Choroid plexus epithelial cell (primary cell): Measurements from ENCODE around the gene MVD.
"Not testable (repeated sequence)": the region's sequence is repeated elsewhere in the genome, so short reads cannot be mapped to it uniquely, and the experiment has no call there.

ENCODE experiments used
- DNase-seq: peaks from one replicate; pipeline ENCODE4 v3.0.0-alpha.2; 2010; ENCODE audit warnings: low read depth
- H3K4me3 ChIP-seq: 2 replicates; pipeline ENCODE4 v1.5.1; 2011; ENCODE audit warnings: low read depth, mild to moderate bottlenecking, control low read depth, low read length, moderate library complexity
- CTCF ChIP-seq: conservative IDR thresholded peaks from 2 replicates; pipeline ENCODE4 v1.5.1; 2011; ENCODE audit warnings: low read depth, mild to moderate bottlenecking, control low read depth, inconsistent platforms, low read length, moderate library complexity

The MVD gene

GRCh38 chr16:88613911-88614817, 48.7 kb downstream of the MVD start:
- no peak for TF ChIP-seq CTCF
- no peak overlapping the region for H3K4me3 ChIP-seq
- no peak for DNase-seq

DNA sequence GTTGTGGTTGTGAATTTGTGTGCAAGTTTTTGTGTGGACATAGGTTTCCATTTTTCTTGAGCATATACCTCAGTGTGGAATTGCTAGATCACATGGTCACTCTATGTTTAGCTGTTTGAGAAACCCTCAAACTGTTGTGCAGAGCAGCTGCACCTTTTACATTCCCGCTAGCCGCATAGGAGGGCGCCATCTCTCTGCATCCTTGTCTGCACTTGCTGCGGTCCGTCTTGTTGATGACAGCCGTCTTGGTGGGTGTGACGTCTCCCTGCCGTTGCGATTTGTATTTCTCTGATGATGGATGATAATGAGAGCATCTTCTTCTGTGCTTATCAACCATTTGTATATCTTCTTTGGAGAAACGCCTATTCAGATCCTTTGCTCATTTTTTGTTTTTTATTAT, 49.6 kb downstream of the MVD start:
- TF ChIP-seq CTCF, result no peak
- H3K4me3 ChIP-seq, result no peak overlapping the region
- no peak for DNase-seq

DNA sequence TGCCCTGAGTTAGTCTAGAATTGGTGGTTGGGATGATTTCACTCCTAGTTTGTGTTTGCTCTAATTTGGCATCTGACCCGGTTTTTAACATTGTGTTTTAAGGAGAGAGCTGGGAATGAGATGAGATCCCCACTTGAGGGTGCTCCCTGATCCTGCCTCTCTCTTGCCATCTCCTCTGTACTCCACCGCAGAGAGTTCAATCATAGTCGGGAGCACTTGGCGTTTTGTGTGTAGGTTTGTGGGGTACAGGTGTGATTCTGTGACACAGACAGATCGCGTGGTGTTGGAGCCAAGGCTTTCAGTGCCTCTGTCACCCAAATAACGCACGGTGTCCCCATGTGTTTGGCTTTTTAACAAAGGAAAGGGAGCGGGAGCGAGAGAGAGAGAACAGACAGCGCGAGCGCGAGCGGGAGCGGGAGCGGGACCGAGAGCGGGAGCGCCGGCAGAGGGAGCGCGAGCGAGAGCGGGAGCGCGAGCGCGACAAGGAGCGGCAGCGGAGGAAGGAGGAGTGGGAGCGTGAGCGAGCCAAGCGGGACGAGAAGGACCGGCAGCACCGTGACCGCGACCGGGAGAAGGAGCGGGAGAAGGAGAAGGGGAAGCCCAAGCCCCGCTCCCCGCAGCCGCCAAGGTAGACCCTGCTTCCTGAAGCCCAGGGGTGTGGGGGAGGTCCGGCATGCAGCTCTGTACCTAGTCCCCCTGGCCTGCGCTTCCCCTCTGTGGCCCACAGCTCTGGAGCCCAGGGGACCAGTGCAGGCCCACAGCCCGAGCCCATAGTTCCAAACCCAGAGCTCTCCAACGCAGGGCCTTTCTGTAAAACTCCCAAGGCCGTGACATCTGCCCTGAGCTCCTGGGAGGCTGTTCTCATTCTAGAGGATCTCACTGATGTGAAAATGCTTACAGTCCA, 51.7 kb downstream of the MVD start:
- TF ChIP-seq CTCF, result peak; percentile 8
- no peak overlapping the region for H3K4me3 ChIP-seq
- no peak for DNase-seq

DNA sequence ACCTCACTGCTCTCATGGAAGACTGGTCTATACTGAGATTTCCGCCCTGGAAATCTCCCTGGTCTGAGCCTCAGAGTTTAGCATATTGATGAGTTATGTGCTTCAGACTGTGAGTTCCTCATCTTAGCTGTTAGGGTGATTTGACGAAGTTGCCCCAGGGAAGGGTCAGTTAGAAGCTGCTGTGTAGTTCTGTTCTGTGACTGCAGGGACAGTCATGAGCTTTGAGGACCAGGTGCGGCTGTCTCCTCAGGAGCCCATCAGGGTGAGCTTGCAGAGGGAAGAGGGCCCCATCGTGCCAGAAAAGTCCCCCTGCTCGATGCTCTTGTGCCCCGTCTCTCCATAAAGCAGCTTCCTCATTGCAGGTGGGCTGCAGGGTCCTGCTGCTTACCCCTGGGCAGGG, 52.8 kb downstream of the MVD start:
- DNase-seq, result no peak
- TF ChIP-seq CTCF, result peak; percentile 26
- H3K4me3 ChIP-seq, result no peak overlapping the region

GRCh38 chr16:88609426-88609825, 53.5 kb downstream of the MVD start:
- H3K4me3 ChIP-seq, DNase-seq: not testable (repeated sequence)

DNA sequence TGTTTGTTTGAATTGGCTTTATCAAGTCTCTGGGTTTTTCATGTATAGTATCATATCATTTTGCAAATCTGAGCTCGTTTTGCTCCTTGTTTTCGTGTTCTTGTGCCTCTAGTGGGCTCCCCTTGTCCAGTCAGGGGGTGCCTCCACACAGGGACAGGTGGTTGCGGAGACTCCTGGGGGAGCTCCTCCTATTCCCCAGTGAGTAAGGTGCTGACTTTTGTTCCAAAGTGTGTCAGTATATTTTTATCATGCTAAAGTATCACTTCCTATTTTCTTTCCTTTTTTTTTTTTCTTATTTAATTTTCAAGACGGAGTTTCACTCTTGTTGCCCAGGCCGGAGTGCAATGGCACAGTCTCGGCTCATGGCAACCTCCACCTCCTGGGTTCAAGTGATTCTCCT, 54.8 kb downstream of the MVD start:
- no peak for TF ChIP-seq CTCF
- DNase-seq, result no peak
- H3K4me3 ChIP-seq, result no peak overlapping the region

DNA sequence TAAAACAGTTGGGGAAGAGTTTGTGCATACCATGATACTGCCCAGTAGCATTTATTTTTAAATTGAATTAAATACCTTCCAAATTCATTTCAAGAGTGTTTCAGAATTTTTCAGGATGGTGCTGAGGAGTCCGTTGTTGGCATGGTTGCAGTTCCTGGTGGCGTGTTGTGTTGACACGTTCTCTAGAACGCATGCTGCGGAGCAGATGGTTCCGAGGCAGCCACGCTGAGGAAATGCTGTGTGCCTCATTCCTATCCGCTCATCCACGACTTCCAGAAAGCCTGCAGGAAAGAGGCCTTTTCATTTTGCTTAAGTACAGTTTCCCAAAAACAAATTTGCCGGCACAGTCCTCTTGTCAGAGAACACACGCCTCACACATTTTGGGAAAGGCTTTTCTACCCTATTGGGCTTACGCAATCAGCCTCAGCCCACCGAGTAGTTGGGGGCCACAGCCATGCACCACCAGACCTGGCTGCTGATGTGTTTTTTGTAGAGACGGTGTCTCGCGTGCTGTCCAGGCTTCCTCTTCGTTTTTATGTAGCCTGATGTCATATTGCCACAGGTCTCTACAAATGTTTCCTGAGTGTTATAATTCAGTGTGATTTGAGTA, 56.6 kb downstream of the MVD start:
- no peak for TF ChIP-seq CTCF
- H3K4me3 ChIP-seq, result no peak overlapping the region
- DNase-seq, result no peak
